Activated T-cell treated with anti-CD3 and anti-CD28 coated beads, Interleukin-2, amount 50 U/mL, for 1 hour (primary cell): ENCODE data around the gene EPRS1.
"Not testable (repeated sequence)": the region's sequence is repeated elsewhere in the genome, so short reads cannot be mapped to it uniquely, and the experiment has no call there.

ENCODE experiments used
- DNase-seq: peaks from one replicate; pipeline ENCODE4 v3.0.0-alpha.2; 2020

The EPRS1 gene

GRCh38 chr1:220046052-220046930 lies at the start of gene EPRS1:
TSS of gene EPRS1 (minus strand) at chr1:220046505. CDS start at chr1:220046388, 117 bp downstream.
- DNase-seq: peak; percentile 91

- DNase-seq: peak; percentile 94
Measured at GRCh38 chr1:220094016-220094911, 48.0 kb upstream of the EPRS1 start, which contains the start of gene IARS2. TSS of gene IARS2 (plus strand) at chr1:220094132. CDS start at chr1:220094217, 85 bp downstream.

DNA sequence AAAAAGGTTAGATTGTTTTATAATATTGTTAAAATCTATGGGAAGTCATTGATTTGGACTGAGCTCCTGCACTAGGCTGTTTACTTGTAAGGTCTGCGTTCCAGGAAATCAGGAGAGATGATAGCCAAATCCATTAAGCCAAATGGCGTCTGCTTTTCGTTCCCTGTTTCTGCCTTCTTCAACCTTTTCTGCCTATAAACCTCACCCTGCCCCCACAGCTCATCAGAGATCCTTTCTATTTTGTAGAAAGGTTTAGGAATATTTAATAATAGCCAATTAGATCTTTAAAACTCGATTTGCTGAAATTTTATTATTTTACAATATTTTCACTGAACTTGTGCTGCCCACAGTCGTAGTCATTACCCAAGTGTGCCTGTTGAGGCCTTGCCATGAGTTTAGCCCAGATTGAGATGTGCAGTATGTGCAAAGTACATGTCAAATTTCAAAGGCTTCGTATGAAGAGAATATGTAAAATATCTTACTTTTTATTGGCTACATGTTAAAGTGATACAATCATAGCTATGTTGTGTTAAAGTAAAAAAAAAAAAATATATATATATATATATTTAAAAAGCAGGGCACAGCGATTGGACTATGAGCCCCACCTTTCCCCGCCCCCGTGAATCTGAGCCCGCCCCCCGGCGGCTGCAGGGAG lies 47.2 kb upstream of the EPRS1 start:
- no peak for DNase-seq

GRCh38 chr1:220092694-220093093 lies 46.4 kb upstream of the EPRS1 start:
- DNase-seq: no peak

GRCh38 chr1:220089650-220090556 lies 43.6 kb upstream of the EPRS1 start, which contains the start of gene BPNT1:
TSS of gene BPNT1 (minus strand) at chr1:220089788. CDS start at chr1:220079846, 9,942 bp downstream.
- DNase-seq: peak; percentile 96

- DNase-seq: not testable (repeated sequence)
Measured at GRCh38 chr1:220086261-220086686, 40.0 kb upstream of the EPRS1 start.

GRCh38 chr1:220084460-220084859 lies 38.2 kb upstream of the EPRS1 start:
- no peak for DNase-seq

GRCh38 chr1:220077887-220078286 lies 31.6 kb upstream of the EPRS1 start:
- DNase-seq: no peak

DNA sequence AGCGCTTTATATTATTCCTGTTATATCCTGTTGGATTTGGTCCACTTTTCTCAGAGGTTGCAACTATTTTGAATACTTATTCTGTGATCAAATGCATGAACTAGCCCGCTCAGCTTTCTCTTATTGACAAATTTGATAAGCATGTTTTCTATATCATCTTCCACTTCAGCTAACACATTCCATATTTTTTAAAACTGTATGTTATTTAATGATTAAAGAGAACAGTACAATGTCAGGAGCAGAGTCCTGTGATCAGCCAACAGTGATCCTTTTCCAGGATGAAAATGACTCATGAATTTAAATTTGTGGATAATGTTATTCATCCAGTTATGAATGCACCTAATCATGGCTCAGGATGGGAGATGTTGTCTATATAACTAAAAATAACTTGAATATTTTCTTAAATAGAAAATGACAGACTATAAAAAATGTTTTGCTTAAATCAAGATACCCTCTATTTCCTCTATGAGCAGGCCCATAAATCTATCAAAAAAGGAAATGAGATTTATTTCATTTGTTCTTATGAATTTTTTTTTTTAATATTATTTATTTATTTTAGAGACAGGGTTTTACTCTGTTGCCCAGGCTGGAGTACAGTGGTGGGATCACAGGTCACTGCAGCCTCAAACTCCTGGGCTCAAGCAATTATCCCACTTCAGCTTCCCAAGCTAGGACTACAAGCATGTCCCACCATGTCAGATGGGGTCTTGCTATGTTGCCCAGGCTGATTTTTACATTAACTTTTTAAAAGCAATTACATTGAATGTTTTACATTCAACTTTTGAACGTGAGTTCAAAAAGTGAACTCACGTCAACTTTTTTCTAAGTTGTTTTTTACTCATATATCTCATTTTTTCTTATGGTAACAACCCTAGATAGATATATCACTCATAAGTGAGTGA lies 30.8 kb upstream of the EPRS1 start:
- DNase-seq: no peak

DNA sequence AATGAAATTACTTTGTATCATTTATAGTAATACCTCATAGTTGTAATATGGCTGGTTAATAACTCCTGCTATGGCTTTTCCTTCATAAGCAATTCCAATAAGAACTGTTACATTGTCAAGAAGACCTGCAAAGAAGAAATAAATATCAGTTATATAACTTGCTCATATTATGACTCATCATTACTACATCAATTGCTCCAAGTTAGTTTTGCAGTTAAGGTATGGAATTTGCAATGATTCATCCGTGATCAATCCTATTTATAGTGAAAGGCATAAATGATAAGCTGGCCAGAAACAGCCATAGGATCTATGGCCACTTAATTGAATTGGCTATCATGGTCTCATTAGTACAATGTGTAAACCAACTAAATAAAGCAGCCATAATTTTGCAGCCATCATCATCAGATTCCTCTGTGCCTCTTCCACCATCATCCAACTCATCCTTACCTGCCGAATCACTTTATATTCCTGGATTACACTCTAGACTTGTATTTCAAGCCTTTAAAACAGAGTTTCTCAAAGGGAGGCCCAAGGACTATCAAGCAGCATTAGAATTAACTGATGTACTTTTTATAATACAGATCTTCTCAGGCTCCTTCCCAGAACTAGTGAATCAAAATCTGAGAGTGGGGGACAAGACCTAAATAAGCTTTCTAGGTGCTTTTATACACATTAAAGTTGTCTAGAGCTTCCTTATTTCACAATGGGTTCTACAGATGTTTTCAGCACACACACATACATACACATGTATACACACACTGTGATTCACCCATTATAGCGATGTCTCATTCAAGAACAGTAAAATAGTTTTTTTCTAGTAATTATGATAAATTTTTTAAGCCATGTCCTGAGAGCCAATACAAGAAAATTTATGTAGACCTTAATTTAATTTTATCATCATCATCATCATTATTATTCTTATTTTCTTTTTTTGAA lies 21.2 kb upstream of the EPRS1 start:
- DNase-seq: no peak

GRCh38 chr1:220062629-220063028 lies 16.3 kb upstream of the EPRS1 start:
- DNase-seq: no peak

DNA sequence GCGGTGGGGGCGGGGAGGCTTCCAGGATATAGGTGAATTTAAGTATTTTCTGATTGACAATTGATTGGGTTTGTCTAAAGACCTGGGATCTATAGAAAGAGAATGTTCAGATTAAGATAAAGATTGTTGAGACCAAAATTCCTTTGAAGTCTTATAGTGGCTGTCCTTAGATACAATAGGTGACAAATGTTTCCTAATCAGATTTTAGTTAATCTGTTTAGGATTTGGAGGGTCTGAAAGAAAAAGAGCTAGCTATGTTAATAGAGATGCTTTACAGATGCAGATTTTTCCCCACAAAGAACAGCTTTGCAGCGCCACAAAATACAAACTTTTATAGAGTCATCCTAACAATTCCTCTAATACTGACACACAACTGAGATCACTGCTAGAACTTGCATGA lies 14.6 kb upstream of the EPRS1 start:
- no peak for DNase-seq

GRCh38 chr1:220056374-220056773 lies 10.1 kb upstream of the EPRS1 start:
- no peak for DNase-seq

GRCh38 chr1:220045356-220046051 lies 801 bp downstream of the EPRS1 start:
- no peak for DNase-seq

DNA sequence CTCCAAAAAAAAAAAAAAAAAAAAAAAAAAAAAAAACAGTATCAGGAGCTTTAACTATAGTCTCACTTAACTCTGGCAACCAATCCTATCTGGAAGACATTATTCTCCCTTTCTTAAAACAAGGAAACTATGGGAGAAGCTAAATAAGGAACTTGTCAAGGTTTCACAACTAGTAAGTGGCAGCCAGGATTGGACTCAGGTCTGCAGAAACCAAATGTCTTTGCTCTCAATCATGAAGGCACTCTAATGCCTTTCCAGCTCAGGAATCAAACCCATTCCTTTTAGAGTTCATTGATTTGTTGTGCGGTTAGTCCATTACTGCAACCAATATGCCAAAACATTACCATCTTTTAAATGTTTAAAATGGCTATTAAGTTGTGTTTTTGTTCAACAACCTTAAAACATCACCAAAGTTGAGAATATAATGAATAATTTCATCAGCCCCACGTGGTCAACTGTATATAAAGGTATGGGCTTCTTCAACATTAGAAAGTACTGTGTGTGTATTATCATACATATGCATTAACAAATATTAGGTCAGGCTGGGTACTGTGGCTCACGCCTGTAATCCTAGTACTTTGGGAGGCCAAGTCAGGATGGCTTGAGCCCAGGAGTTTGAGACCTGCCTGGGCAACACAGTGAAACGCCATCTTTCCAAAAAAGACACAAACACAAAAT lies 1.5 kb downstream of the EPRS1 start:
- DNase-seq: no peak

- no peak for DNase-seq
Measured at GRCh38 chr1:220043646-220044045, 2.7 kb downstream of the EPRS1 start.

DNA sequence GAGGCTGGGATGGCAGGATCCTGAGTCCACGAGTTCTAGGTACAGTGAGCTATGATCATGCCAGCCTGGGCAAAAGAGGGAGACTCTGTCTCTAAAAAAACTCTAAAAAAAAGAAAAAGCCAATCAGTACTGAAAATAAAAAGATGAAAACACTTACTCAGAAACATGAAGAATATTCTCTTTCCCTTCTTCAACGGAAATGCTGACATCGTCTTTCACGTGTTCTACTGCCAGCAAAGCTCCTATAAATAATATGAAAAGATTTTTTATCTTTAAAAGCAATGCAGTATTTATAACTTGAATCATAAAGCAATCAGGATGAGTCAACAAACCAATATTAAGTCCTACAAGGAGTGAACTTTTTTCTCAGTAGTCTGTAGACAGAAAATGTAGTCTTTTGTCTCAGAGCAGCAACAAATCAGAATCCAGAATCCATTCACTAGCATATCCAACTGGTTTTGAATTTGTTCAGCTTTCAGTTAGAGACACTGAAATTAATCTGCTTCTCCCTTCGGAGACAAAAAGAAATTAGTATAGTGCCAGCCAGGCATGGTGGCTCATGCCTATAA lies 6.2 kb downstream of the EPRS1 start:
- DNase-seq: no peak

DNA sequence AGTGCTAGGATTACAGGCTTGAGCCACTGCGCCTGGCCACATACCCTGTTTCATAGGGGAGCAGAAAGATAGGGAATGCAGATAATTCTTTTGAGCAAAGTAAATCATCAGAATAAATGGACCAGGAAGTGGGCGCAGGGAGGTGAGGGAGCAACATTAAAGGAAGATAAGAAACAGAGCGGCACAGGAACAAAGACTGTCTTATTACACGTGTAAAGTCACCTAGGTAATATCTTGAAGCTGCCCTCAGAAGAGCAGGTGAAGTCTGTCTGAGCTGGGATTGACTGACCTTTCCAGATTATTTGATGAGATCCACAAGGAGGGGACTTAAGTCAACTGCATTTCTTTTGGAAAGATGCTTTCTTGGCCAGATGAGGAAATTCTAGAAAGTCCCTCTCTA lies 7.7 kb downstream of the EPRS1 start:
- no peak for DNase-seq
